ENCODE data around the gene ANKRD55. TPM values are rescaled to one million over a fixed set of nuclear protein-coding genes. Genes with fewer than 3 reads are reported as not detected.

Gene ANKRD55
- total and polyA plus RNA-seq, 10 donors, result 0.42 to 9.0 (median 2.3) TPM

GRCh38 chr5:56078278-56079156 lies 154.6 kb downstream of the ANKRD55 start:
- no peaks in the 10 kb centered on the region for H3K9me3 ChIP-seq
- H3K4me3 ChIP-seq, result no peak overlapping the region
- H3K4me1 ChIP-seq, result peaks cover 0 to 28% (median 11%) of the 10 kb centered on the region in 6 donors
- no peak for TF ChIP-seq POLR2AphosphoS5 (IDR thresholded peaks at IDR 0.05)
- no peak for TF ChIP-seq POLR2A (IDR thresholded peaks at IDR 0.05)
- TF ChIP-seq, protein P1, sequence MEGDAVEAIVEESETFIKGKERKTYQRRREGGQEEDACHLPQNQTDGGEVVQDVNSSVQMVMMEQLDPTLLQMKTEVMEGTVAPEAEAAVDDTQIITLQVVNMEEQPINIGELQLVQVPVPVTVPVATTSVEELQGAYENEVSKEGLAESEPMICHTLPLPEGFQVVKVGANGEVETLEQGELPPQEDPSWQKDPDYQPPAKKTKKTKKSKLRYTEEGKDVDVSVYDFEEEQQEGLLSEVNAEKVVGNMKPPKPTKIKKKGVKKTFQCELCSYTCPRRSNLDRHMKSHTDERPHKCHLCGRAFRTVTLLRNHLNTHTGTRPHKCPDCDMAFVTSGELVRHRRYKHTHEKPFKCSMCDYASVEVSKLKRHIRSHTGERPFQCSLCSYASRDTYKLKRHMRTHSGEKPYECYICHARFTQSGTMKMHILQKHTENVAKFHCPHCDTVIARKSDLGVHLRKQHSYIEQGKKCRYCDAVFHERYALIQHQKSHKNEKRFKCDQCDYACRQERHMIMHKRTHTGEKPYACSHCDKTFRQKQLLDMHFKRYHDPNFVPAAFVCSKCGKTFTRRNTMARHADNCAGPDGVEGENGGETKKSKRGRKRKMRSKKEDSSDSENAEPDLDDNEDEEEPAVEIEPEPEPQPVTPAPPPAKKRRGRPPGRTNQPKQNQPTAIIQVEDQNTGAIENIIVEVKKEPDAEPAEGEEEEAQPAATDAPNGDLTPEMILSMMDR (IDR thresholded peaks at IDR 0.05 in 8 of 11, conservative IDR thresholded peaks at IDR 0.05 in 3 of 11), result no peak
- DNase-seq, result no peak
- no peaks in the 10 kb centered on the region for H3K27me3 ChIP-seq (replicated peaks in 1 of 7)
- no peaks in the 10 kb centered on the region for H3K36me3 ChIP-seq
- no peak overlapping the region for H3K27ac ChIP-seq
- intact Hi-C loops (cut with DNase I; ENCODE audit: low total_unique reads), result no loop called here
- WGBS, 5 donors, result 72 to 84% (median 78%) methylated on average over 6 of the region's 6 CpGs

DNA sequence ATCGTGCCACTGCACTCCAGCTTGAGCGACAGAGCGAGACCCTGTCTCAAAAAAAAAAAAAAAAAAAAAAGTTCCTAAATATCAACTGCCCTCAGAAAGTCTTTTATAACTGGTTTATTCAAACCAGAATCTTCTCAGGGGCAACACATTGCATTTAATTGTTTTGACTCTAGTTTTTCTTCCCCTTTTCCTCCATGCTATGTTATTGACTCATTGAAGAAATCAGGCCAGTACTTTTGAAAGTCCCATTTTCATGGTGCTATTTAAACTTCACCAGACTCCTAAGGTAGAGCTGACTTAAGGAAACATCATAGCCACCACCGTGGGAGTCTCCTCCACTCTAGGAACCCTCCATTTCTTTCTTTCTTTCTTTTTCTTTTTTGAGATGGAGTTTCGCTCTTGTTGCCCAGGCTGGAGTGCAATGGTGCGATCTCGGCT lies 155.3 kb downstream of the ANKRD55 start:
- 72 to 92% (median 85%) methylated on average over 7 of the region's 7 CpGs for WGBS, 5 donors
- no peaks in the 10 kb centered on the region for H3K9me3 ChIP-seq

GRCh38 chr5:56076486-56076885 lies 156.6 kb downstream of the ANKRD55 start:
- no peak for DNase-seq
- Histone ChIP-seq H3K4me3 (no peak overlapping the region), H3K27me3 (replicated peaks in 1 of 7) (no peaks in the 10 kb centered on the region), H3K4me1 (peaks cover 2 to 36% (median 16%) of the 10 kb centered on the region in 6 donors), H3K9me3 (no peaks in the 10 kb centered on the region), H3K27ac (no peak overlapping the region), H3K36me3 (no peaks in the 10 kb centered on the region)
- 83 to 93% (median 85%) methylated on average over 3 of the region's 3 CpGs for WGBS, 5 donors
- intact Hi-C loops (cut with DNase I; ENCODE audit: low total_unique reads), result no loop called here
- TF ChIP-seq POLR2A (IDR thresholded peaks at IDR 0.05) (no peak), POLR2AphosphoS5 (IDR thresholded peaks at IDR 0.05) (no peak)
- TF ChIP-seq, protein P1 (IDR thresholded peaks at IDR 0.05 in 8 of 11, conservative IDR thresholded peaks at IDR 0.05 in 3 of 11), result no peak

More for the DNA sequence above, 155.3 kb downstream of the ANKRD55 start:
- Histone ChIP-seq H3K36me3 (no peaks in the 10 kb centered on the region), H3K27ac (no peak overlapping the region), H3K4me3 (no peak overlapping the region), H3K4me1 (peaks cover 0 to 28% (median 11%) of the 10 kb centered on the region in 6 donors), H3K27me3 (replicated peaks in 1 of 7) (no peaks in the 10 kb centered on the region)
- TF ChIP-seq POLR2A (IDR thresholded peaks at IDR 0.05) (no peak), POLR2AphosphoS5 (IDR thresholded peaks at IDR 0.05) (no peak)
- TF ChIP-seq, protein P1 (IDR thresholded peaks at IDR 0.05 in 8 of 11, conservative IDR thresholded peaks at IDR 0.05 in 3 of 11), result no peak
- intact Hi-C loops (cut with DNase I; ENCODE audit: low total_unique reads), result no loop called here
- no peak for DNase-seq

- Histone ChIP-seq H3K4me3 (no peak overlapping the region), H3K27me3 (replicated peaks in 1 of 7) (no peaks in the 10 kb centered on the region), H3K9me3 (no peaks in the 10 kb centered on the region), H3K36me3 (no peaks in the 10 kb centered on the region), H3K4me1 (peaks cover 11 to 38% (median 20%) of the 10 kb centered on the region in 6 donors), H3K27ac (peak overlapping the region in 1 of 8 donors; percentile 3)
- intact Hi-C loops (cut with DNase I; ENCODE audit: low total_unique reads), result no loop called here
- TF ChIP-seq, protein P1 (IDR thresholded peaks at IDR 0.05 in 8 of 11, conservative IDR thresholded peaks at IDR 0.05 in 3 of 11), result no peak
- no peak for TF ChIP-seq POLR2A (IDR thresholded peaks at IDR 0.05)
- no peak for DNase-seq
- 59 to 88% (median 82%) methylated on average over 2 of the region's 2 CpGs for WGBS, 5 donors
These were observed 157.8 kb downstream of the ANKRD55 start for GRCh38 chr5:56075361-56075760.
